B cell (primary cell): ENCODE data around the gene EDC3. TPM values are rescaled to one million over a fixed set of nuclear protein-coding genes. Genes with fewer than 3 reads are reported as not detected.

Source experiments
- ATAC-seq: fragments of 200-7000 bp; cut with Tn5 transposase; one replicate; pipeline ENCODE4 v1.10.0; 2021; ENCODE audit warnings: low read depth, mild to moderate bottlenecking, moderate number of reproducible peaks, moderate library complexity
- CTCF ChIA-PET: fragments of 350-600 bp; sonication (Branson Sonifier 250); formaldehyde crosslinking; loops from one replicate; lab custom pipeline; 2021; ENCODE audit warnings: antibody characterized with exemption, inconsistent platforms; lab: Charles Lee
- POLR2A ChIA-PET: fragments of 350-600 bp; sonication (Branson Sonifier 250); formaldehyde crosslinking; loops from one replicate; lab custom pipeline; 2021; ENCODE audit warnings: antibody characterized with exemption; lab: Charles Lee
- DNase-seq: peaks from one replicate; pipeline ENCODE4 v3.0.0; 2013
- H2AFZ ChIP-seq: 2 replicates; pipeline ENCODE4 v1.6.1; 2012; ENCODE audit warnings: mild to moderate bottlenecking, low read depth, low read length; ENCODE audit not compliant: insufficient read depth, poor library complexity, severe bottlenecking
- H3K27ac ChIP-seq, 2 donors: 1 replicate in 1 of 2; 2 replicates in 1 of 2; pipeline ENCODE4 v1.5.1; 2012 to 2013; ENCODE audit warnings: low read length in 2 of 2, mild to moderate bottlenecking in 2 of 2, moderate library complexity in 1 of 2
- H3K27me3 ChIP-seq, 4 experiments: fragments of 200-600 bp in 1 of 4; sonication (generic) in 1 of 4; replicated peaks in 1 of 4; 1 replicate in 2 of 4; 2 replicates in 2 of 4; pipeline versions ENCODE4 v1.6.1 to v1.7.0; 2013 to 2016; ENCODE audit warnings: low read length in 3 of 4, mild to moderate bottlenecking in 2 of 4, mixed read lengths in 1 of 4, moderate library complexity in 1 of 4; ENCODE audit not compliant: insufficient read depth in 4 of 4, control insufficient read depth in 3 of 4; ENCODE audit errors: control extremely low read depth in 1 of 4
- H3K36me3 ChIP-seq, 2 experiments: replicated peaks in 1 of 2; 1 replicate in 1 of 2; 2 replicates in 1 of 2; pipeline versions ENCODE4 v1.6.1 to v1.7.1; 2013; ENCODE audit warnings: low read length in 1 of 2; ENCODE audit not compliant: insufficient read depth in 2 of 2, control insufficient read depth in 1 of 2; ENCODE audit errors: control extremely low read depth in 1 of 2, extremely low read depth in 1 of 2
- H3K4me1 ChIP-seq, 2 donors: fragments of 200-600 bp in 1 of 2; sonication (generic) in 1 of 2; 1 replicate in 1 of 2; 2 replicates in 1 of 2; pipeline versions ENCODE4 v1.5.1 to v1.6.1; 2013 to 2017; ENCODE audit warnings: low read length in 2 of 2; ENCODE audit not compliant: control insufficient read depth in 2 of 2, insufficient read depth in 2 of 2
- H3K4me2 ChIP-seq: replicated peaks from 2 replicates; pipeline ENCODE3; 2012; ENCODE audit warnings: mild to moderate bottlenecking, low read depth, low read length; ENCODE audit not compliant: poor library complexity, severe bottlenecking
- H3K4me3 ChIP-seq, 5 experiments: fragments of 200-600 bp in 1 of 5; sonication (generic) in 1 of 5; 1 replicate in 3 of 5; 2 replicates in 2 of 5; pipeline versions ENCODE4 v1.5.1 to v1.7.0; 2011 to 2016; ENCODE audit warnings: low read length in 4 of 5, mild to moderate bottlenecking in 4 of 5, low read depth in 2 of 5, control low read depth in 1 of 5, moderate library complexity in 1 of 5; ENCODE audit not compliant: insufficient read depth in 1 of 5; ENCODE audit errors: control extremely low read depth in 1 of 5, extremely low read depth in 1 of 5
- H3K79me2 ChIP-seq: fragments of 200-600 bp; sonication (generic); one replicate; pipeline ENCODE4 v1.6.0; 2016; ENCODE audit warnings: low read length; ENCODE audit not compliant: control insufficient read depth, insufficient read depth
- H3K9ac ChIP-seq: fragments of 200-600 bp; sonication (generic); 2 replicates; pipeline ENCODE4 v1.6.1; 2017; ENCODE audit warnings: mild to moderate bottlenecking, low read length, moderate library complexity
- H3K9me3 ChIP-seq, 3 donors: one replicate each; pipeline versions ENCODE4 v1.6.1 to v1.7.1; 2013; ENCODE audit warnings: low read length in 2 of 3; ENCODE audit not compliant: control insufficient read depth in 2 of 3, insufficient read depth in 1 of 3; ENCODE audit errors: control extremely low read depth in 1 of 3
- H4K20me1 ChIP-seq: 2 replicates; pipeline ENCODE4 v1.6.0; 2012; ENCODE audit warnings: mild to moderate bottlenecking, low read length; ENCODE audit not compliant: insufficient read depth, control insufficient read depth, poor library complexity, severe bottlenecking
- H3K27ac Mint-ChIP-seq: one replicate; pipeline ENCODE4 v1.8.0; 2021; ENCODE audit warnings: mixed read lengths
- H3K27me3 Mint-ChIP-seq: one replicate; pipeline ENCODE4 v1.8.0; 2021; ENCODE audit warnings: mixed read lengths
- H3K4me1 Mint-ChIP-seq: one replicate; pipeline ENCODE4 v1.8.0; 2021; ENCODE audit warnings: mixed read lengths
- H3K4me3 Mint-ChIP-seq: one replicate; pipeline ENCODE4 v1.8.0; 2021; ENCODE audit warnings: mixed read lengths
- H3K9me3 Mint-ChIP-seq: one replicate; pipeline ENCODE4 v1.8.0; 2022; ENCODE audit warnings: mixed read lengths; ENCODE audit not compliant: insufficient read depth
- EZH2 ChIP-seq: IDR thresholded peaks from 2 replicates; pipeline ENCODE4 v1.6.1; 2012; ENCODE audit warnings: borderline replicate concordance, low read depth, mild to moderate bottlenecking, moderate library complexity, low read length; ENCODE audit not compliant: insufficient read depth, poor library complexity, severe bottlenecking
- WGBS: methylation state at CpG from one replicate; pipeline ENCODE4 v1.1.5; 2013; ENCODE audit warnings: missing lambda C conversion rate; ENCODE audit not compliant: insufficient coverage; 5-methylcytosine and 5-hydroxymethylcytosine counted together
- intact Hi-C: fragments of 100-400 bp; cut with micrococcal nuclease; formaldehyde crosslinking; loops from one replicate; pipeline ENCODE4 v1.10.0; 2022
- polyA plus RNA-seq: library from polyadenylated mRNA; depleted of rRNA; stranded (reverse); fragments of >200 nt; gene quantifications from 2 replicates; pipeline ENCODE4 v1.2.3, GENCODE V29; 2012
- total RNA-seq, 2 donors: library from RNA; stranded (reverse); fragments of 120-200 nt in 1 of 2; gene quantifications; 1 replicate in 1 of 2; 2 replicates in 1 of 2; pipeline versions ENCODE4 v1.2.3 to v1.2.4, GENCODE V29; 2013 to 2022
- TF ChIP-seq, protein P1 (sequence below): fragments of 200-600 bp; IDR thresholded peaks from one replicate; pipeline ENCODE4 v1.8.0; 2022; ENCODE audit warnings: antibody characterized with exemption, mild to moderate bottlenecking

The EDC3 gene
- total and polyA plus RNA-seq, 2 donors (not counting 1 experiment from before 2014, with no cell fraction given), result 16.9 to 55.4 TPM

GRCh38 chr15:74680456-74680855 lies 15.4 kb downstream of the EDC3 start:
- H3K4me1 Mint-ChIP-seq, result peaks cover 21% of the 10 kb centered on the region
- Histone ChIP-seq H3K4me1 (no peaks in the 10 kb centered on the region), H3K36me3 (peaks cover 3 to 7% of the 10 kb centered on the region in 2 experiments), H3K79me2 (peaks cover 54% of the 10 kb centered on the region), H3K9ac (no peak overlapping the region), H3K4me3 (no peak overlapping the region), H3K27ac (no peak overlapping the region), H2AFZ (no peak overlapping the region), H3K4me2 (no peak overlapping the region), H3K9me3 (peaks cover 0 to 6% (median 2%) of the 10 kb centered on the region in 3 donors), H3K27me3 (no peaks in the 10 kb centered on the region), H4K20me1 (peaks cover 9% of the 10 kb centered on the region)
- no peaks in the 10 kb centered on the region for H3K9me3 Mint-ChIP-seq
- DNase-seq (no peak), ATAC-seq (no peak)
- POLR2A ChIA-PET, result no interaction called here
- WGBS, result no CpG with 5 or more reads among the region's 2 CpGs
- TF ChIP-seq EZH2, result no peak
- TF ChIP-seq, protein P1, sequence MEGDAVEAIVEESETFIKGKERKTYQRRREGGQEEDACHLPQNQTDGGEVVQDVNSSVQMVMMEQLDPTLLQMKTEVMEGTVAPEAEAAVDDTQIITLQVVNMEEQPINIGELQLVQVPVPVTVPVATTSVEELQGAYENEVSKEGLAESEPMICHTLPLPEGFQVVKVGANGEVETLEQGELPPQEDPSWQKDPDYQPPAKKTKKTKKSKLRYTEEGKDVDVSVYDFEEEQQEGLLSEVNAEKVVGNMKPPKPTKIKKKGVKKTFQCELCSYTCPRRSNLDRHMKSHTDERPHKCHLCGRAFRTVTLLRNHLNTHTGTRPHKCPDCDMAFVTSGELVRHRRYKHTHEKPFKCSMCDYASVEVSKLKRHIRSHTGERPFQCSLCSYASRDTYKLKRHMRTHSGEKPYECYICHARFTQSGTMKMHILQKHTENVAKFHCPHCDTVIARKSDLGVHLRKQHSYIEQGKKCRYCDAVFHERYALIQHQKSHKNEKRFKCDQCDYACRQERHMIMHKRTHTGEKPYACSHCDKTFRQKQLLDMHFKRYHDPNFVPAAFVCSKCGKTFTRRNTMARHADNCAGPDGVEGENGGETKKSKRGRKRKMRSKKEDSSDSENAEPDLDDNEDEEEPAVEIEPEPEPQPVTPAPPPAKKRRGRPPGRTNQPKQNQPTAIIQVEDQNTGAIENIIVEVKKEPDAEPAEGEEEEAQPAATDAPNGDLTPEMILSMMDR, result no peak
- intact Hi-C loops, result no loop called here
- CTCF ChIA-PET, result no interaction called here
- H3K27ac Mint-ChIP-seq, result no peak overlapping the region
- H3K27me3 Mint-ChIP-seq, result no peaks in the 10 kb centered on the region
- no peak overlapping the region for H3K4me3 Mint-ChIP-seq

- Histone ChIP-seq H4K20me1 (peaks cover 8% of the 10 kb centered on the region), H3K27me3 (no peaks in the 10 kb centered on the region), H3K4me1 (no peaks in the 10 kb centered on the region), H3K79me2 (peaks cover 42% of the 10 kb centered on the region), H2AFZ (no peak overlapping the region), H3K4me2 (no peak overlapping the region), H3K9me3 (no peaks in the 10 kb centered on the region), H3K4me3 (no peak overlapping the region), H3K9ac (no peak overlapping the region), H3K27ac (no peak overlapping the region), H3K36me3 (peaks cover 3 to 18% of the 10 kb centered on the region in 2 experiments)
- no peaks in the 10 kb centered on the region for H3K27me3 Mint-ChIP-seq
- ATAC-seq, result no peak
- ChIA-PET POLR2A (no interaction called here), CTCF (no interaction called here)
- H3K27ac Mint-ChIP-seq, result no peak overlapping the region
- TF ChIP-seq EZH2, result no peak
- TF ChIP-seq, protein P1, result no peak
- no peak for DNase-seq
- H3K9me3 Mint-ChIP-seq, result no peaks in the 10 kb centered on the region
- intact Hi-C loops, result no loop called here
- 100% methylated on average over 1 of the region's 7 CpGs for WGBS
- H3K4me3 Mint-ChIP-seq, result no peak overlapping the region
- peaks cover 13% of the 10 kb centered on the region for H3K4me1 Mint-ChIP-seq
Observed at GRCh38 chr15:74676801-74677200, 19.0 kb downstream of the EDC3 start.
